ENCODE data around the gene LILRA2.
"Not testable (repeated sequence)": the region's sequence is repeated elsewhere in the genome, so short reads cannot be mapped to it uniquely, and the experiment has no call there.

LILRA2 gene

DNA sequence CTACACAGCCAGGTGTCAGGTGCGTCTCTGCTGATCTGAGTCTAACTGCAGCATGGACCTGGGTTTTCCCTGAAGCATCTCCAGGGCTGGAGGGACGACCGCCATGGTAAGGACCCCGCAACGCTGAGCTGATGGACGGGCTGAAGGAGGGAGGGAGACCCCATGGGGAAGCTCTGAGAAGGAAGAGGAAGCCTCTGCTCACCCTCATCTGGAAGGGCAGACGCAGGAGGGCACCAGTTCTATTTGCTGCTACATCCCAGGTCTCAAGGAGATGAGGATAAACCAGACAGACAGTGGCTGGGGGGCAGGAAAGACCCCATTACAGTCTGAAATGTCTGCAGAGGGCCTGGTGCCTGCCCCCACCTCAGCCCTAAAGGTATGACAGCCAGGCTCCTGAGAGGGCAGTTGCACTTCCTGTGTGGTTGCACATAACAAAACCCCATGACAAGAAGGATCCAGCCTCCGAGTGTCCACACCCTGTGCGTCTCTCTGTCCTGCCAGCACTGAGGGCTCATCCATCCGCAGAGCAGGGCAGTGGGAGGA, at the start of gene LILRA2:
LILRA2 (plus strand) TSS at position 461 of the 543 bp plus-strand sequence. CDS start 89 bp downstream, outside the sequence.
- DNase-seq (ENCODE audit: low read depth) = no peak

DNA sequence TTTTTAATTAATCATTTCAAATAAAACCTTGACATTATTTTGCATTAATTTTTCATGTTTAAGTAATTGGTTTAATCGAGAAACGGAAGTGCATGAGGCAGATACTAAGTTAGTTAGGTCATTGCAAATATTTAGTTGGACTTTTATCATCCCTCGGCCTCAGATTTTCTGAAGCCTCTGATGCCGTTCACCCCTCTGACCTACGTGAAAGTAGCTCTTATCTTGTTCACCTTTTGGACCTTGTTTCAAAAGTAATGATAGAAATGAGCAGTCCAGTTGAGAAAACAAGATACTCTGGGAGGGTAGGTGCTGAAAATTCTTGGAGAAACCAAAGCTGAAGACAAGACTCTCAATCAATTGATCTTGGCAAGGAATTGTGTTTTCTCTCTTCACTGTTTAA, 48.0 kb upstream of the LILRA2 start:
- no peak for DNase-seq (ENCODE audit: low read depth)

DNA sequence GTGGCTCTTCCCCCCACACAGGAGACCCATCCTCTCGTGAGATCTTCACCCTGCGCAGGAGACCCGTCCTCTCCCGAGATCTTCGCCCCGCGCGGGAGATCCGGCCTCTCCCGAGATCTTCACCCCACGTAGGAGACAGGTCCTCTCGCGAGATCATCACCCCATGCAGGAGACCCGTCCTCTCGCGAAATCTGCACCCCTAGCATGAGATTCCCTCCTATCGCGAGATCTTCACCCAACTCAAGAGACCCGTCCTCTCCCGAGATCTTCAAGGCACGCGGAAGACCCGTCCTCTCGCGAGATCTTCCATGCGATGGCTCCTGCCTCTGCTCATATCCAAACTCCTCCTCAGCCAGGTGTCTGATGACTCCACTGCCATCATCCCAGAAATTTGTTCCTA, 46.6 kb upstream of the LILRA2 start:
- no peak for DNase-seq (ENCODE audit: low read depth)

DNA sequence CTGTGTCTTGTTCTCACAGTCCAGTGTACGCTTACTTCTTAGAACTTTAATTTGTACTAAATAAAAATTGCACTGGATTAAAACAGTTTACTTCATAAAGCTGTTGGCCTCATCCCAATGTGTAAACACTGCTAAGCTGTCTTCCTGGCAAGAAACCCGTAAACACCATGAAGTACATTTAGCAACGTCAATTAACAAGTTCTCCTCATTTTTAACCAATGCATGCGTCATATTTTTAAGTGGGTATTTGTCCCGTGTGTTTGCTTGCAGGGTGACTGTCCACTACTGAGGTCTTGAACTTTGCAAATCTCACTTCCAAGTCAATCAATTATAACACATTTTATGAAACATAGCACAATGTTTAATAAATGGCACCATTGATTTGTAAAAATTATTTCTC, 42.7 kb upstream of the LILRA2 start:
- DNase-seq (ENCODE audit: low read depth) = no peak

DNA sequence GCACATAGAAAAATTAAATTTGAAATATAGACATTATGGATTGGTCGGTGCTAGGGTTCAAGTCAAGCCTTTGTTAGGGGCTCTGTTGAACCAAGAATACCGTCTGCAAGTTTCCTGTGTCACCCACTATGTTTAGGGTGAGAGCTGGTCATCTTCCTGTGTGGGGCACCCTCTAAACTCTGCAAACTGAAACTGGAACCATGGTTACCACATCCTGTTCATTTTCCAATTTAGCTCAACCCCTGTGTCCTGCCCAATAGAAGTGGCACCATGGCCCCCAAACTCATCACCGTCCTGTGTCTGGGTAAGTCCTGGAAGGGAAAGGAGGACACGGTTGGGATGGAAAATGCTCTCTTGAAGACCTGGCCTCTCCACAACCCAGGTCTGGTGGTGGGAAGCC, 41.1 kb upstream of the LILRA2 start:
- DNase-seq (ENCODE audit: low read depth) = no peak

DNA sequence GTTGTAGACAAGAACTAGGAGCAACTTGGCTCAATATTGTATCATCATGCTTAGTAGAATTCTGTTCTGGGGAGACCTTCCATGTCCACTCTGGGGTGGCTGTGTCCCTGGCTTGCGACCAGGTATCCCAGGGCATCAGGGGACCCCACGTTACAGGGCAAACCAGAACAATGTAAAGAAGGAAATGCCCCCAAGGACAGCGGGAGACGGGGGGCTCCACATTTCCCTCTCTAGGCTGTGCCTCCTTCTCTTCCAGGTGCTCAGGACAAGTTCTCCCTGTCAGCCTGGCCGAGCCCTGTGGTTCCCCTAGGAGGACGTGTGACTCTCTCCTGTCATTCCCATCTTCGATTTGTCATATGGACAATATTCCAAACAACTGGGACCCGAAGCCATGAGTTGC, 40.1 kb upstream of the LILRA2 start:
- no peak for DNase-seq (ENCODE audit: low read depth)

DNA sequence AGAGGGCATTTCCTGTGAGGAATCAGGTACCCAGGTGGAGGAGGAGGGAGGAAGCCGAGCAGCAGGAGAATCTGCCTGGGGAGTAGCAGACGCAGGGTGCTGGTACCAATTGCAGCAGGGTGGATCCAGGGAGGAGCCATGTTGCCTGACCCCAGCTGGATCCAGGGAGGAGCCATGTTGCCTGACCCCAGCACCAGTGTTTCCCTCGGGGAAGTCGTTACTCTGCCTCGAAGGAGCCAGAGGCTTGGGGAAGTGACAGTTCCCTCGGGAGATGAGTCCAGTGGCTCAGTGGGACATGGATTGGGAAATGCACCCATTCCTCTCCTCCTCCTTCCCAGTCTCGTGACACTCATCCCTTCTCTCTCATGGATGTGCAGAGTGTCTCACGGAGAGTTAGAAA, 39.4 kb upstream of the LILRA2 start:
- no peak for DNase-seq (ENCODE audit: low read depth)

DNA sequence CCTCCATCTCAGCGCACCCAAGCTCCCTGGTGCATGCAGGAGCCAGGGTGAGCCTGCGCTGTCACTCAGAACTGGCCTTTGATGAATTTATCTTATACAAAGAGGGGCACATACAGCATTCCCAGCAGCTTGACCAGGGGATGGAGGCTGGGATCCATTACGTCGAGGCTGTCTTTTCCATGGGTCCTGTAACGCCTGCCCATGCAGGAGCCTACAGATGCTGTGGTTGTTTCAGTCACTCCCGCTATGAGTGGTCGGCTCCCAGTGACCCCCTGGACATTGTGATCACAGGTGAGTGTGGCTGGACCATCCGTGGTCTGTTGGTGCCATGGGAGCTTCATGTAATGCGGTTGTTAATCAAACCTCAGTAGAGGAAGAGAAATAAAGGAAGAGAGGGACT, 38.0 kb upstream of the LILRA2 start:
- no peak for DNase-seq (ENCODE audit: low read depth)

DNA sequence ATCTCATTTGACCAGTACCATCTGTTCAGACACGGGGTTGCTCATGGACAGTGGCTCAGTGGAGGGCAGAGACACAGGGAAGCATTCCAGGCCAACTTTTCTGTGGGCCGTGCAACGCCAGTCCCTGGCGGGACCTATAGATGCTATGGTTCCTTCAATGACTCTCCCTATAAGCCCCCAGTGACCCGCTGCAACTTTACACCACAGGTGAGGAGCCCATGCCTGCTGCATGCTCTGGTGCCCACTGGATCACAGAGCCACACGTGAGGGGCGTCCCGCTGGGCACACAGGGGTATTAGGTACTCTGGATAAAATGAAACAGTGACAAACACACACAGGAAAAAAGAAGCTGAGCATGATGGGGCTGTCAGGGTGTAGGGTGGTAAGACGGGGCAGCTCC, 36.6 kb upstream of the LILRA2 start:
- no peak for DNase-seq (ENCODE audit: low read depth)

DNA sequence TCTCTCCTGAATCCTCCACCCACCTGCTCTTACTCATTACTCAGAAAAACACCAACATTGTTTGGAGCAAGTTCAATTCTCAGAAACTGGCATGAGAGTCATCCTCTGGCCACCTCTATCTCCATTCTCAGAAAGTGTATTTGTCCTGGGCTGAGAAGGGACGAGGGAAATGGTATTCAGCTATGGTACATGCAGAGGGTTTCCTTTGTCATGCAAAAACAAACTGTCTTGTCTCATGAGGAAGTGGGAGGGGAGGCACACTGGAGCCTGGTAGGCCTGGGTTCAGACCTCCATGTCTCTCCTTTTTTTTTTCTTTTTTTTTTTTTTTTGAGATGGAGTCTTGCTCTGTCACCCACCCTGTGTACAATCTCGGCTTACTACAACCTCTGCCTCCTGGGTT, 31.9 kb upstream of the LILRA2 start:
- no peak for DNase-seq (ENCODE audit: low read depth)

DNA sequence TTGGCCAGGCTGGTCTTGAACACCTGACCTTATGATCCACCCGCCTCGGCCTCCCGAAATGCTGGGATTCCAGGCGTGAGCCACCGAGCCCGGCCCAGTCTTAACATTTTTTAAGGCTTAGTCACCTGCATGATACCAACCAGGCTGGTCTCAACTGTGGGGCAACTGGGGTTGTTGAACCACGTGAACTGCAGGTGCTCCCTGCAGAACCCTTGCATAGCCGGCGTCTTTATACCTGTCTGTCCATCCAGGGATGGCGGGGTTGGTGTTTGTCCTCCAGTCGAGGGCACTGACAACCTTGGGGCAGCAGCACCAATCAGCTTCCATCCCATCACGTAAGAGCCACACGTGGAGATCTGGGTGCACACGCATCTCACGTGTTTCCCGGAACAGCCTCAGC, 24.8 kb upstream of the LILRA2 start:
- DNase-seq (ENCODE audit: low read depth) = no peak

DNA sequence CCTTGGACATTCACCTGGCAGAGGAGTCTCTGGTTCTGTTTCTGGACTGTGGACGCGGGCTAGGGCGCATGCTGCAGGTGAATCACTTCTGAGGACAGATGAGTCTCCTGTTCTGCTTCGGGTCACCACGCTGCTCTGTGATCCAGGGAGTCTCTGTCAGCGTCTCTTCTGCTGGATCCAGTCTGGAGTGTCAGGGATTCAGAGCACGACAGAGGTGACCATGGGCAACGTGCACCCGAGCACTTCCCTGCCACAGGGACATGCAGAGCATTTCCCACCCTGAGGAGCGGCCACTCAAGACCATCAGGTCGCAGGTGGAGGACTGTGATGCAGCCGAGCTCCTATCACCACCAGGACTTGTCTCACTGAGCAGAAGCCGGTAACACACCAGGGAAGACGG, 24.4 kb upstream of the LILRA2 start:
- no peak for DNase-seq (ENCODE audit: low read depth)

DNA sequence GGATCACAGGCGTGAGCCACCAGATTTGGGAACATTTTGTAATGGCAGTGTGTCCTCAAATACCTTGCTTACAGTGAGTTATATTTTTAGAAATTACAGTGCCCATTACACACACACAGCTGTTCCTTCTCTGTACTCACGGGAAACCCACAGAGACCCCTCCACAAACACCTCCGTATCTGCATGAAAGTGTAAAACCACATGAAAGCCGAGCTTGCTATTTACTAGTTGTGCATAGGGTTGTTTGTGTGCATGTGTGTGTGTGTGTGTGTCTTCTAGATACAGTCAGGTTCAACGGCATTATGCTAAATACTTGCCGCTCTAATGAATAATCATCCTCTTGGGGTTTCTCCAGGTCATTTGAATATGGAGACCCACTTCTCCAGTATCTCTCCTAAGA, 22.3 kb upstream of the LILRA2 start:
- no peak for DNase-seq (ENCODE audit: low read depth)

DNA sequence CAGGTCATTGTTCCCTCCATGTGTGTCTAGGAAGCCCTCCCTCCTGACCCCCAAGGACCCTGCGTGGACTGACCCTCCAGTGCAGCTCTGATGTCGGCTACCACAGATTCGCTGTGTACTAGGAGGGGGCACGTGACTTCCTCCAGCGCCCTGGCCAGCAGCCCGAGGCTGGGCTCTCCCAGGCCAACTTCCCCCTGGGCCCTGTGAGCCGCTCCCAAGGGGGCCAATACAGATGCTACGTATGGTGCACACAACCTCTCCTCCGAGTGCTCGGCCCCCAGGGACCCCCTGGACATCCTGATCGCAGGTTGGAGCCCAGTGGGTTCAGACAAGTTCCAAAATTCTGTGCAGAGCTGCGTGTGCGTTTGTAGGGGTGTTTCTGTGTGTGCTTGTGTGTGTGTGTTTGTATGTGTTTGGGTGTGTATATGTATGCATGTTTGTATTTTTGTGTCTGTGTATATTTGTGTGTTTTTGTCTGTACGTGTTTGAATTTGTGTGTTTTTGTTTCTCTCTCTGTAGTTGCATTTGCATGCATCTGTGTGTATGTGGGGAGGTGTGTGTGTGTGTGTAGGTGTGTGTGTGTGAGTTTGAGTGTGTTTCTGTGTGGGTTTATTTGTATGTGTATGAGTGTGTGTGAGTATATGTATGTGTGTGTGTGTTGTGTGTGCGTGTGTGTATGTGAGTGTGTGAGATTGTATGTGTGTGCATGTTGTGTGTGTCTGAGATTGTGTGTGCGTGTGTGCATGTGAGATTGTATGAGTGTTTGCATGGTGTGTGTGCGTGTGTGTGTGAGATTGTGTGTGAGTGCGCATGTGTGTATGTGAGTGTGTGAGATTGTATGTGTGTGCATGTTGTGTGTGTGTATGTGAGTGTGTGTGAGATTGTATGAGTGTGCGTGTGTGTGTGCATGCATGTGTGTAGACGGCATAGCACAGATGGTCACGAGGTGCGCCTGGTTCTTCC, 21.4 kb upstream of the LILRA2 start:
- DNase-seq (ENCODE audit: low read depth) = no peak

DNA sequence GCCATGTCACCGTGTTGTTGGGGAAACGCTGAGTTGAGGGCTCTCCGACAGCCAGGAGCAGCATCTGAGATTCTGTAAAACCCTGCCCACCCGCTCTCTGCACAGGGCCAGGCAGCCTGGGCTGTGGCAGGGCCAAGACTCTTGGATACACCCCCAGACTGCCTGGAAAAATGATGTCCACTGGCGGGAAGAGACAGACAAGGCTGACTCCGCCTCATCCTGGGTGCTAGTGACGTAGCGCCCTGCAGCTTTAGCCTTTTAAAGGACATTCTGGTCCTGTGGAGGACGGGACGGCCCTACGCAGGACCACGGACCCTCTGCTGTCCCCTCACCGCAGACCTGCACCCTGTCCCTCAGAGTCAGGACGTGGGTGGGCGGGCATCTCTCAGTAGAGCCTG, 20.7 kb upstream of the LILRA2 start:
- no peak for DNase-seq (ENCODE audit: low read depth)

DNA sequence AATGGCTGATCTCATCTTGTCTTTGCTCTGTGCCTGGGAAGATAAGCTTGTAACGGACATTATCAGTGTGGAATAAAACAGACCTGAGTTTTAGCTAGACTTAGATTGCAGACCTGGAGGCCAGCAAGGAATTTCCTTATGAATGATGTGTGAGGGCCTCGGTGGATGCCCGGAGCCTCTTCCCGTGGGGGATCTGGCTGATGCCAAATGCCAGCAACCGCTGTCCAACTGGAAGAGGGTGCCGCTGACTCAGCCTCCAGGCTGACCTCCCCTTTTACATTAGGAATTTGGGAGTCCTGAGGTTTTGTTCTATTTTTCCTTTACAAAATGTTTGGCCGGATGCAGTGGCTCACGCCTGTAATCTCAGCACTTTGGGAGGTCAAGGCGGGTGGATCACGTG, 19.6 kb upstream of the LILRA2 start:
- DNase-seq (ENCODE audit: low read depth) = no peak

DNA sequence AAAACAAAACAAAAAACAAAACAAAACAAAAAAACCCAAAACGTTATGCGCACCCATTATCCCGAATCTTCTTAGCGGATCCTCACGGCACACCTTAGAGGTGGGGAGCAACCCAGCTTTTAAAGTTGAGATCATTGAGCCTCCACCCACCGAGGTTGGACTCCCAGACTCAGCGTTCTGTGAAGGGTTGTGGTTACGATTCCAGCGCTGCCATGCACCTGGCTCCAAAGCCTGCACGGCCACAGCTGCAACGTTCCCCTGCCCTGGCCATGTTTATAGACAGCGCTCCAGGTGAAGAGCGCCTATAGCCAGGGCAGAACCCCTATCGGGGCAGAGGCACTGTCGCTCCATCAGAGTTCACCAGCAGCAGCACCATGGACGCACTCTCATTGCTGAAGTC, 18.7 kb upstream of the LILRA2 start:
- no peak for DNase-seq (ENCODE audit: low read depth)

DNA sequence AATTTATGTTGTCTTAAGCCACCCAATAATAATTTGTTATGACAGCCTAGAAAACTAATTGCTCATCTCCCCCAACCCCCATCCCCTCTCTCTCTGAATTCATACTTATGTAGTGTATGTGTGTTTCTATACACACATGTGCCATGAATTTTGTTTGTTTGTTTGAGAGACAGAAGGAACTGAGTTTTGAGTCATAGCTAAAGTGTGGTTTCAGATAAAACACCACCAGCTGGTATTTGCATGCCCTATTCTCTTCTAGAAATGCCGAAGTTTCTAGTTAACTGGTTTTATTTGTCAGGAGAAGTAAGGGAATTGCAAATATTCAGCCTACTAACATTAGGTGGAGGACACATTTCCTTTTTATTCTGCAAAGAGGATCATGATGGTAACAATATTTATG, 17.4 kb upstream of the LILRA2 start:
- DNase-seq (ENCODE audit: low read depth) = no peak

DNA sequence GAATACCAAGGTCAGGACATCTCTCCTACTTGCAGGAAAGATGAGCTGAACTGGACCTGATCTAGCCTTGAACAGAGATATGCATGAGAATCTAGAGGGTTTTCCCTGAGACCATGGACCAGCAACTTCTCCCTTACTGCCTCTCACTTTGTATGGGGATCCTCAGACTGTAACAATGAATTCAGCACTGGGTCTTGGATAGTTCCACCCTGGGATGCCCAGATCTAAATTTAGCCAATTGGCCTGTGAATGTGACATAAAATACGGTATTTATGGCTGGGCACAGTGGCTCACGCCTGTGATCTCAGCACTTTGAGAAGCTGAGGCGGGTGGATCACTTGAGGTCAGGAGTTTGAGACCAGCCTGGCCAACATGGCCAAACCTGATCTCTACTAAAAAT, 15.3 kb upstream of the LILRA2 start:
- no peak for DNase-seq (ENCODE audit: low read depth)

DNA sequence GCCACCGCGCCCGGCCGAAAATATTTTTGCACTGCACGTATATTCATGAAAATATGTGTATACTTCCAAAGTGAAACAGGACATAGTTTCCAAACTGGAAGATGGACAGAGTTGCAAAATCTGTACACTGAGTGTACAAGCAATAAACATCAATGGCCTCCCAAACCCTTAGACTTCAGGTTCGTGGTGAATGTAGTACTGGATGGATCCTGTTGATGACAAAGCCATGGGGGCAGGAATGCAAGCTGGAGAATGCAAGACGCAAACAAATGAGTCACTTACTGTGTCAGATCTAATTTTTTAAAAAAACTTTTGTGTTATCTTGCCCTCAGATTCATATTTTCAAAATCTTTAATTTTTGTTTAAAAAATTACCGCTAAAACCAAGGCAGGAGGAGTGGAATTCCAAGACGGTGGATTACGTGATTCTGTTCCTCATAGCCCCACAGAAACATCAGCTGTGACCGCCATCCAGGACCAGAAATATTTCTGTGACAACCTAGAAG, 12.7 kb upstream of the LILRA2 start:
- DNase-seq (ENCODE audit: low read depth) = no peak

DNA sequence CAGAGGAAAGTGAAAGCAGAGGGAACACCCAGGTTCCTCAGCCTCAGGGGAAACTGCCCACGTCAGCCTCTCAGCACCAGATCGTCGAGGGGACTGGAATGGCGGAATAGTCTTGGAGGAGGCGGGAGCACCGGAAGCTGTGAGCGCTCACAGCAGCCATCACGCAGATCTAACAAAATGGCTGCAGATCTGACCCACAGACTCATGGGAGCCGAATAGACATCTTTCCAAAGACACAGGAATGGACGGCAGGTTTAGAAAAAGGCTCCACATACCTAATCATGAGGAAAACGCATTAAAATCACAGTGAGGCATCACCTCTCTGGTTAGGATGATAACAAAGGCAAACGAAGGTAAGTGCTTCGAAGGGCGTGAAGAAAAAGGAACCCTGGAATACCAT, 11.8 kb upstream of the LILRA2 start:
- no peak for DNase-seq (ENCODE audit: low read depth)

DNA sequence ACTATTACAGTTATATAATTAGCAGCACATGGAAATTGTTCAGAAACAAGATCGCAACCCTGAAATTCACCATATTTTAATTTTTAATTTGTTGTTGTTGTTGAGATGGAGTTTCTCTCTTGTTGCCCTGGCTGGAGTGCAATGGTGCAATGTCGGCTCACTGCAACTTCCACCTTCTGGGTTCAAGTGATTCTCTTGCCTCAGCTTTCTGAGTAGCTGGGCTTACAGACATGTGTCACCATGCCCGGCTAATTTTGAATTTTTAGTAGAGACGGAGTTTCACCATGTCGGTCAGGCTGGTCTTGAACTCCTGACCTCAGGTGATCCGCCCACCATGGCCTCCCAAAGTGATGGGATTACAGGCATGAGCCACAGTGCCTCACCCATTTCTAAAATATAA, 10.4 kb upstream of the LILRA2 start:
- DNase-seq (ENCODE audit: low read depth) = not testable (repeated sequence)

DNA sequence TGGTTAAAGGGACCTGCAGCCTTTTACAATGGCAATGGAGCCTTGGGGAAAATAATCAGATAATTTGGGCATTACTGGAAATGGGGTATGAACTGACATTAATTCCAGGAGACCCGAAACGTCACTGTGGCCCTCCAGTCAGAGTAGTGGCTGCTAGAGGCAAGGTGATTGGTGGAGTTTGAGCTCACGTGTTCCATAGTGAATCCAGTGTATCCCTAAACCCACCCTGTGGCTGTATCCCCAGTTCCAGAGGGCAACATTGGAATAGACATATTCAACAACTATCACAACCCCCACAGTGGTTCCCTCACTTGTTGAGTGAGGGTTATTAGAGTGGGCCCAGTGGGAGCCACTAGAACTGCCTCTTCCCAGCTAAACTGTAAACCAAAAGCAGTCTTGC, 3.3 kb upstream of the LILRA2 start:
- DNase-seq (ENCODE audit: low read depth) = no peak
